ENCODE results near the gene ZNF526.

Gene ZNF526

GRCh38 chr19:42219812-42220750, at the start of gene ZNF526:
ZNF526 (plus strand) TSS chr19:42220312; CDS start chr19:42224404, 4,092 bp downstream.
- DNase-seq (ENCODE audit: low read depth in 3 of 3): peak; percentile 89 to 98 (median 95)

- DNase-seq (ENCODE audit: low read depth in 3 of 3): no peak
These were observed 49.4 kb upstream of the ZNF526 start for GRCh38 chr19:42170715-42171114.

- DNase-seq (ENCODE audit: low read depth in 3 of 3): no peak
These were observed 47.9 kb upstream of the ZNF526 start for GRCh38 chr19:42172261-42172660.

GRCh38 chr19:42173695-42174094, 46.4 kb upstream of the ZNF526 start:
- no peak for DNase-seq (ENCODE audit: low read depth in 3 of 3)

GRCh38 chr19:42174188-42174587, 45.9 kb upstream of the ZNF526 start:
- DNase-seq (ENCODE audit: low read depth in 3 of 3): no peak

- no peak for DNase-seq (ENCODE audit: low read depth in 3 of 3)
These were observed 45.0 kb upstream of the ZNF526 start for GRCh38 chr19:42174958-42175734.

- DNase-seq (ENCODE audit: low read depth in 3 of 3): no peak
These were observed 44.0 kb upstream of the ZNF526 start for GRCh38 chr19:42175952-42176648.

- DNase-seq (ENCODE audit: low read depth in 3 of 3): no peak
These were observed 43.5 kb upstream of the ZNF526 start for GRCh38 chr19:42176649-42176989.

GRCh38 chr19:42176990-42177685, 43.0 kb upstream of the ZNF526 start:
- DNase-seq (ENCODE audit: low read depth in 3 of 3): peak in 2 of 3 experiments; percentile 50 to 78

- no peak for DNase-seq (ENCODE audit: low read depth in 3 of 3)
These were observed 42.5 kb upstream of the ZNF526 start for GRCh38 chr19:42177686-42178019.

GRCh38 chr19:42178791-42179674, 41.1 kb upstream of the ZNF526 start:
- no peak for DNase-seq (ENCODE audit: low read depth in 3 of 3)

GRCh38 chr19:42184401-42184861, 35.7 kb upstream of the ZNF526 start:
- DNase-seq (ENCODE audit: low read depth in 3 of 3): peak; percentile 51 to 76 (median 61)

GRCh38 chr19:42185277-42185676, 34.8 kb upstream of the ZNF526 start:
- no peak for DNase-seq (ENCODE audit: low read depth in 3 of 3)

GRCh38 chr19:42188665-42189064, 31.4 kb upstream of the ZNF526 start:
- DNase-seq (ENCODE audit: low read depth in 3 of 3): no peak

GRCh38 chr19:42189133-42189532, 31.0 kb upstream of the ZNF526 start:
- no peak for DNase-seq (ENCODE audit: low read depth in 3 of 3)

- DNase-seq (ENCODE audit: low read depth in 3 of 3): no peak
These were observed 28.8 kb upstream of the ZNF526 start for GRCh38 chr19:42191330-42191729.

GRCh38 chr19:42191855-42192254, 28.3 kb upstream of the ZNF526 start:
- DNase-seq (ENCODE audit: low read depth in 3 of 3): no peak

GRCh38 chr19:42193294-42193693, 26.8 kb upstream of the ZNF526 start:
- DNase-seq (ENCODE audit: low read depth in 3 of 3): no peak

- DNase-seq (ENCODE audit: low read depth in 3 of 3): no peak
These were observed 26.4 kb upstream of the ZNF526 start for GRCh38 chr19:42193706-42194105.

Measured in stimulated activated CD4-positive, alpha-beta T cell treated with anti-CD3 and anti-CD28 coated beads, TNF-alpha, amount 100 ng/mL, for 24 hours (primary cell).